ENCODE results near the gene STXBP6. TPM values are rescaled to one million over a fixed set of nuclear protein-coding genes. Genes with fewer than 3 reads are reported as not detected.

Gene STXBP6
- total RNA-seq, 1 experiment from 2014 or later, result 12.3 TPM

GRCh38 chr14:24850072-24850471 lies 199.9 kb downstream of the STXBP6 start:
- no peaks in the 10 kb centered on the region for H3K79me2 ChIP-seq (ENCODE audit: low read depth)
- H3K4me3 ChIP-seq, result no peak overlapping the region
- no peak overlapping the region for H3K4me2 ChIP-seq
- no peaks in the 10 kb centered on the region for H3F3A ChIP-seq (ENCODE audit: insufficient read depth, low read depth)
- no peaks in the 10 kb centered on the region for H3K4me1 ChIP-seq (replicated peaks; ENCODE audit: insufficient read depth)
- TF ChIP-seq CTCF (conservative IDR thresholded peaks at IDR 0.05) (no peak), EZH2 (IDR thresholded peaks at IDR 0.05; ENCODE audit: low read depth) (no peak)
- no peaks in the 10 kb centered on the region for H3K27me3 ChIP-seq (ENCODE audit: insufficient read depth, low read depth)
- H3K9me2 ChIP-seq (ENCODE audit: insufficient read depth), result no peaks in the 10 kb centered on the region
- intact Hi-C loops (cut with micrococcal nuclease; ENCODE audit: unreplicated experiment), result no loop called here
- H4K20me1 ChIP-seq (ENCODE audit: insufficient read depth), result no peaks in the 10 kb centered on the region
- H2AFZ ChIP-seq, result no peak overlapping the region
- H3K36me3 ChIP-seq (ENCODE audit: low read depth), result no peaks in the 10 kb centered on the region
- DNase-seq, result no peak
- no peaks in the 10 kb centered on the region for H3K9me3 ChIP-seq (ENCODE audit: insufficient read depth, low read depth)
- no TSS peak for BruUV-seq (replicated peaks)
- ChIA-PET POLR2A (ENCODE audit: unreplicated experiment) (no interaction called here), CTCF (no interaction called here)
- H3K27ac ChIP-seq, result no peak overlapping the region

DNA sequence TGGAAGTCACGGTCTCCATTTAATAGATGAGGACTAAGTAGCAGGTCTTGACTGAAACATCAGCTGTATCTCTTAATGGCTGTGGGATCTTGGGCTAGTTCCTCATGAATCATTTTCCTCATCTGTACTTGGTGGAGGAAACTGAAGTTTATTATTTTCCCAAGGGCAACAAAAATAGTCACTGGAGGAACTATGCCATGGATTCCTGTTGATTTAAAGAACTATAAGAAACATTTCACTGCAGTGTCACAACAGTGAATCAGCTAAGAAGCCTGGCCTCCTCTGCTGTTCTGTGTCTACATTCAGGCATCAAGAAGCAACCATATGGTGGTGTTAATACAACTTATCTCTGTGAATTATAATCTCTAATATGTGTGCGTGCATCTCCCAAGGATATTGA lies 200.5 kb downstream of the STXBP6 start:
- intact Hi-C loops (cut with micrococcal nuclease; ENCODE audit: unreplicated experiment), result no loop called here
- ChIA-PET CTCF (no interaction called here), POLR2A (ENCODE audit: unreplicated experiment) (no interaction called here)
- no peaks in the 10 kb centered on the region for H3F3A ChIP-seq (ENCODE audit: insufficient read depth, low read depth)
- no peak overlapping the region for H3K27ac ChIP-seq
- no peak overlapping the region for H3K4me3 ChIP-seq
- H3K9me2 ChIP-seq (ENCODE audit: insufficient read depth), result no peaks in the 10 kb centered on the region
- H2AFZ ChIP-seq, result no peak overlapping the region
- DNase-seq, result no peak
- H3K9me3 ChIP-seq (ENCODE audit: insufficient read depth, low read depth), result no peaks in the 10 kb centered on the region
- no peaks in the 10 kb centered on the region for H4K20me1 ChIP-seq (ENCODE audit: insufficient read depth)
- H3K4me1 ChIP-seq (replicated peaks; ENCODE audit: insufficient read depth), result no peaks in the 10 kb centered on the region
- TF ChIP-seq EZH2 (IDR thresholded peaks at IDR 0.05; ENCODE audit: low read depth), result no peak
- TF ChIP-seq CTCF (conservative IDR thresholded peaks at IDR 0.05), result no peak
- H3K36me3 ChIP-seq (ENCODE audit: low read depth), result no peaks in the 10 kb centered on the region
- BruUV-seq (replicated peaks), result no TSS peak
- no peaks in the 10 kb centered on the region for H3K27me3 ChIP-seq (ENCODE audit: insufficient read depth, low read depth)
- H3K4me2 ChIP-seq, result no peak overlapping the region
- no peaks in the 10 kb centered on the region for H3K79me2 ChIP-seq (ENCODE audit: low read depth)

DNA sequence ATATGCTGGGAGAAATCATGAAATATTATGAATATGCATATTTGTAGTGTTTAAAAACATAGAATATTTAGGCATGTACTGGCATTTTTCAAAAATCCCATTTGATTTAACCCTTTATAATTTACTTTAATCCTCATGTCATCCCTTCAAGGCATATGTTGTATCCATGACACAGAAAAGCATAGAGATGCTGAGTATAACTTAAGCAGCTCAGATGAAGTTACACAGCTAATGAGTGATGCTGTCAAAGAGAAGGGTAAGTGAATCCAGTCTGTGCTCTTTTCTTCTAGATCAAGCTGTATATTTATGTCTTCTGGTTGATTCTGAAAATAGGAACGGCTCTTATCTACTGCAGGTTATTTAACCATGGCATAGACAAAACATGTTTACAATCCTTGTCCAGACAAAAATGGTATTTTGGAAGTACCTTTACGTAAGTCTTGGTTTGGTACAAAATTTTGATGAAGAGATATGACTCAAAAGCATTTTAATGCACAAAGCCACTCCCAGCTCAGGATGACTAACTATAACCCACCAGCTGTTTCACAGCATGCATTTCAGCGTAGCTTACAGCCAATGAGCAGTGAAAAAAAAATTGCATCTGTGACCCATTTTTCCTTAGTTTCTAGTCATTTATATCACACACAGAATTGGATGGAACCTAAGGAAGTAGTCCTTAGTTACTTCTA lies 201.7 kb downstream of the STXBP6 start:
- Histone ChIP-seq H3K36me3 (ENCODE audit: low read depth) (no peaks in the 10 kb centered on the region), H3K27ac (no peak overlapping the region), H2AFZ (no peak overlapping the region), H3K27me3 (ENCODE audit: insufficient read depth, low read depth) (no peaks in the 10 kb centered on the region), H3K4me3 (no peak overlapping the region), H3K9me3 (ENCODE audit: insufficient read depth, low read depth) (no peaks in the 10 kb centered on the region), H3F3A (ENCODE audit: insufficient read depth, low read depth) (no peaks in the 10 kb centered on the region), H3K4me2 (no peak overlapping the region), H4K20me1 (ENCODE audit: insufficient read depth) (no peaks in the 10 kb centered on the region), H3K9me2 (ENCODE audit: insufficient read depth) (no peaks in the 10 kb centered on the region), H3K4me1 (replicated peaks; ENCODE audit: insufficient read depth) (no peaks in the 10 kb centered on the region), H3K79me2 (ENCODE audit: low read depth) (no peaks in the 10 kb centered on the region)
- TF ChIP-seq CTCF (conservative IDR thresholded peaks at IDR 0.05) (no peak), EZH2 (IDR thresholded peaks at IDR 0.05; ENCODE audit: low read depth) (no peak)
- no TSS peak for BruUV-seq (replicated peaks)
- DNase-seq, result peak; percentile 3 to 35
- POLR2A ChIA-PET (ENCODE audit: unreplicated experiment), result interaction anchor here (0.9 kb wide), 1 partner anchor 13 kb away, joined by 16 read pairs; no protein-coding TSS in a partner anchor
- CTCF ChIA-PET, result interaction anchor here (0.9 kb wide), 1 partner anchor 42 kb away, joined by 3 read pairs; no protein-coding TSS in a partner anchor
- intact Hi-C loops (cut with micrococcal nuclease; ENCODE audit: unreplicated experiment), result no loop called here

All from PC-9 (cell line).